Measurements from ENCODE around the gene NMU. TPM values are rescaled to one million over a fixed set of nuclear protein-coding genes. Genes with fewer than 3 reads are reported as not detected.

Gene NMU
- total and polyA plus RNA-seq, 10 of the 15 experiments (the other 5 are each of a cell fraction or from before 2014, with no cell fraction given), result 0.33 TPM; not detected in 9

- FAIRE-seq (no peak), DNase-seq (ENCODE audit: low read depth, low spot score) (no peak), ATAC-seq (peak; percentile 73)
- ChIA-PET SMC1A (ENCODE audit: uncharacterized antibody, unreplicated experiment) (interaction anchor here (0.9 to 1.7 kb wide), 4 partner anchors 18 to 151 kb away, joined by 4 to 5 read pairs (median 4); partner anchors contain the start of gene TMEM165), RAD21 (ENCODE audit: unreplicated experiment) (interaction anchor here (0.6 to 3.2 kb wide), 7 partner anchors 17 to 401 kb away, joined by 3 to 22 read pairs (median 4); partner anchors contain the start of gene TMEM165), POLR2A (interaction anchor here (0.6 to 2.5 kb wide), 7 partner anchors 12 to 1432 kb away, joined by 3 to 10 read pairs (median 5); partner anchors contain the start of genes PAICS, POLR2B and PPAT), CTCF (interaction anchor here (0.7 to 2.6 kb wide), 5 partner anchors 23 to 321 kb away, joined by 3 to 10 read pairs (median 4); partner anchors contain the start of gene SRD5A3)
- Histone ChIP-seq H4K20me1 (ENCODE audit: control insufficient read depth, insufficient read depth) (no peaks in the 10 kb centered on the region), H3K4me1 (ENCODE audit: control insufficient read depth, insufficient read depth, low read length) (no peaks in the 10 kb centered on the region), H3K4me2 (ENCODE audit: control insufficient read depth, insufficient read depth) (no peak overlapping the region), H3K36me3 (ENCODE audit: control insufficient read depth in 2 of 2, insufficient read depth in 2 of 2, low read length in 1 of 2) (no peaks in the 10 kb centered on the region), H3K9ac (ENCODE audit: control insufficient read depth, insufficient read depth, low read length) (peak overlapping the region; percentile 87), H2AFZ (ENCODE audit: control insufficient read depth, low read depth, low read length) (peak overlapping the region; percentile 80), H3K4me3 (peak overlapping the region; percentile 80), H3K9me3 (replicated peaks; ENCODE audit: control insufficient read depth, insufficient read depth, low read length) (no peaks in the 10 kb centered on the region), H3K27me3 (replicated peaks in 1 of 2; ENCODE audit: control insufficient read depth in 2 of 2, insufficient read depth in 2 of 2, low read length in 1 of 2) (no peaks in the 10 kb centered on the region), H3K27ac (ENCODE audit: control insufficient read depth, insufficient read depth) (peak overlapping the region; percentile 88), H3K79me2 (ENCODE audit: control insufficient read depth, insufficient read depth, low read length) (peaks cover 33% of the 10 kb centered on the region)
- in situ Hi-C loops (cut with MboI), result loop anchor here (5.0 kb wide), 1 partner anchor 149 kb away; the partner anchor contains the start of gene TMEM165
- BruUV-seq (replicated peaks), result no TSS peak
- TF ChIP-seq TCF12 (IDR thresholded peaks at IDR 0.05; ENCODE audit: low read depth, low read length) (0 out of 2 replicates have a peak, but pooled peaks have one; percentile 4), LARP7 (IDR thresholded peaks at IDR 0.05) (no peak), RELB (IDR thresholded peaks at IDR 0.05; ENCODE audit: low read depth) (no peak), CHD2 (IDR thresholded peaks at IDR 0.05; ENCODE audit: borderline replicate concordance, low read depth, low read length) (0 out of 2 replicates have a peak, but pooled peaks have one; percentile 42), SMAD5 (IDR thresholded peaks at IDR 0.05; ENCODE audit: low read depth) (no peak), ESRRA (IDR thresholded peaks at IDR 0.05; ENCODE audit: low read length) (no peak), USF2 (IDR thresholded peaks at IDR 0.05; ENCODE audit: borderline replicate concordance, low read depth, low read length) (no peak), MEF2A (IDR thresholded peaks at IDR 0.05; ENCODE audit: insufficient read depth, low read depth, low read length) (no peak), CHD1 (IDR thresholded peaks at IDR 0.05; ENCODE audit: low read depth, low read length) (no peak), EGR1 (IDR thresholded peaks at IDR 0.05; ENCODE audit: borderline replicate concordance in 1 of 2, low read depth in 2 of 2, low read length in 2 of 2) (0 out of 3 replicates have a peak, but pooled peaks of 1 of the 2 experiments have one; percentile 1), BMI1 (IDR thresholded peaks at IDR 0.05; ENCODE audit: borderline replicate concordance) (no peak), STAT3 (IDR thresholded peaks at IDR 0.05; ENCODE audit: low read depth, low read length) (no peak)
- WGBS (ENCODE audit: insufficient coverage, insufficient replicate concordance, low lambda C conversion rate, missing lambda C conversion rate), result no CpG with 5 or more reads among the region's 16 CpGs
- intact Hi-C loops (cut with micrococcal nuclease; ENCODE audit: unreplicated experiment), result loop anchor here (1.0 to 10.0 kb wide), 4 partner anchors 99 to 888 kb away; partner anchors contain the start of genes PAICS and PPAT
These were observed 89.7 kb downstream of the NMU start for GRCh38 chr4:55546506-55546755.

Measured in GM12878 (cell line).